WTC11 (cell line): ENCODE results near the gene ZNF521. TPM values are rescaled to one million over a fixed set of nuclear protein-coding genes. Genes with fewer than 3 reads are reported as not detected.

Source experiments
- ATAC-seq: fragments of 200-7000 bp; cut with Tn5 transposase; 2 replicates; pipeline ENCODE4 v1.10.0; 2021; ENCODE audit warnings: mild to moderate bottlenecking, moderate library complexity
- Bru-seq: library from RNA; stranded (reverse); fragments of 400-500 nt; gene quantifications from one replicate; lab custom pipeline; 2021; lab: Mats Ljungman, UMichigan
- CTCF ChIA-PET: fragments of 300-600 bp; sonication (Branson Sonifier 250); formaldehyde crosslinking; loops from one replicate; lab custom pipeline; 2021; ENCODE audit warnings: antibody characterized with exemption; lab: Charles Lee
- POLR2A ChIA-PET: fragments of 350-600 bp; sonication (Branson Sonifier 250); formaldehyde crosslinking; loops from one replicate; lab custom pipeline; 2021; ENCODE audit warnings: antibody characterized with exemption; lab: Charles Lee
- DNase-seq: peaks from one replicate; pipeline ENCODE4 v3.0.0; 2021; ENCODE audit warnings: low spot score
- H3K27ac Mint-ChIP-seq: 2 replicates; pipeline ENCODE4 v1.8.0; 2021; ENCODE audit warnings: mixed read lengths
- H3K27me3 Mint-ChIP-seq: 2 replicates; pipeline ENCODE4 v1.8.0; 2021; ENCODE audit warnings: low read depth, mild to moderate bottlenecking, moderate library complexity, mixed read lengths
- H3K36me3 Mint-ChIP-seq: 2 replicates; pipeline ENCODE4 v1.8.0; 2021; ENCODE audit warnings: mixed read lengths
- H3K4me1 Mint-ChIP-seq: 2 replicates; pipeline ENCODE4 v1.8.0; 2022; ENCODE audit warnings: mixed read lengths
- H3K4me3 Mint-ChIP-seq: 2 replicates; pipeline ENCODE4 v1.8.0; 2021; ENCODE audit warnings: mild to moderate bottlenecking, moderate library complexity, mixed read lengths
- H3K9me3 Mint-ChIP-seq: 2 replicates; pipeline ENCODE4 v1.8.0; 2021; ENCODE audit warnings: mixed read lengths
- ATF6 ChIP-seq: sonication (generic); formaldehyde crosslinking; IDR thresholded peaks from 2 replicates; pipeline ENCODE4 v1.8.1; 2023; ENCODE audit warnings: mild to moderate bottlenecking, missing genetic modification reagents
- E2F1 ChIP-seq: sonication (generic); formaldehyde crosslinking; IDR thresholded peaks from 2 replicates; pipeline ENCODE4 v1.8.0; 2022; ENCODE audit warnings: mild to moderate bottlenecking, missing genetic modification reagents
- E2F5 ChIP-seq: sonication (generic); formaldehyde crosslinking; IDR thresholded peaks from 2 replicates; pipeline ENCODE4 v1.8.1; 2022; ENCODE audit warnings: mild to moderate bottlenecking, moderate library complexity, missing genetic modification reagents
- EMX1 ChIP-seq: fragments of 250-450 bp; sonication (Bioruptor Pico); IDR thresholded peaks from 2 replicates; pipeline ENCODE4 v1.8.0; 2021; ENCODE audit warnings: mild to moderate bottlenecking
- ETV6 ChIP-seq: sonication (generic); formaldehyde crosslinking; IDR thresholded peaks from 2 replicates; pipeline ENCODE4 v1.8.1; 2022; ENCODE audit warnings: mild to moderate bottlenecking, missing genetic modification reagents
- FOXK1 ChIP-seq: sonication (generic); formaldehyde crosslinking; IDR thresholded peaks from 2 replicates; pipeline ENCODE4 v1.8.0; 2022; ENCODE audit warnings: mild to moderate bottlenecking, moderate library complexity, missing genetic modification reagents
- FOXP1 ChIP-seq: sonication (generic); formaldehyde crosslinking; IDR thresholded peaks from 2 replicates; pipeline ENCODE4 v1.8.0; 2022; ENCODE audit warnings: missing genetic modification reagents, mild to moderate bottlenecking, moderate library complexity, borderline replicate concordance
- IRF1 ChIP-seq: sonication (generic); formaldehyde crosslinking; IDR thresholded peaks from 2 replicates; pipeline ENCODE4 v1.8.0; 2023; ENCODE audit warnings: missing genetic modification reagents
- IRF2 ChIP-seq: sonication (generic); formaldehyde crosslinking; IDR thresholded peaks from 2 replicates; pipeline ENCODE4 v1.8.0; 2022; ENCODE audit warnings: low read depth, missing genetic modification reagents, borderline replicate concordance
- KAT7 ChIP-seq: sonication (generic); formaldehyde crosslinking; IDR thresholded peaks from 2 replicates; pipeline ENCODE4 v1.8.1; 2023; ENCODE audit warnings: missing genetic modification reagents, mild to moderate bottlenecking, borderline replicate concordance
- MXD4 ChIP-seq: fragments of 250-450 bp; sonication (Bioruptor Pico); IDR thresholded peaks from 2 replicates; pipeline ENCODE4 v1.8.0; 2021; ENCODE audit warnings: mild to moderate bottlenecking, moderate library complexity, borderline replicate concordance
- MYBL2 ChIP-seq: sonication (generic); formaldehyde crosslinking; IDR thresholded peaks from 2 replicates; pipeline ENCODE4 v1.8.1; 2023; ENCODE audit warnings: mild to moderate bottlenecking, moderate library complexity, missing genetic modification reagents
- NFE2L1 ChIP-seq: sonication (generic); formaldehyde crosslinking; IDR thresholded peaks from 2 replicates; pipeline ENCODE4 v1.8.1; 2023; ENCODE audit warnings: missing genetic modification reagents
- NR2C2 ChIP-seq: sonication (generic); formaldehyde crosslinking; IDR thresholded peaks from 2 replicates; pipeline ENCODE4 v1.8.0; 2022; ENCODE audit warnings: mild to moderate bottlenecking, missing genetic modification reagents
- PRRX2 ChIP-seq: fragments of 250-450 bp; sonication (Bioruptor Pico); IDR thresholded peaks from 2 replicates; pipeline ENCODE4 v1.8.0; 2021; ENCODE audit warnings: mild to moderate bottlenecking
- RORB ChIP-seq: fragments of 250-450 bp; sonication (Bioruptor Pico); IDR thresholded peaks from 2 replicates; pipeline ENCODE4 v1.9.0; 2021; ENCODE audit warnings: mild to moderate bottlenecking
- SMAD3 ChIP-seq: sonication (generic); formaldehyde crosslinking; IDR thresholded peaks from 2 replicates; pipeline ENCODE4 v1.8.0; 2022; ENCODE audit warnings: missing genetic modification reagents, mild to moderate bottlenecking, borderline replicate concordance
- SMAD4 ChIP-seq: sonication (generic); formaldehyde crosslinking; IDR thresholded peaks from 2 replicates; pipeline ENCODE4 v1.8.0; 2022; ENCODE audit warnings: mild to moderate bottlenecking, missing genetic modification reagents
- SOX15 ChIP-seq: fragments of 250-450 bp; sonication (Bioruptor Pico); IDR thresholded peaks from 2 replicates; pipeline ENCODE4 v1.9.0; 2021; ENCODE audit warnings: mild to moderate bottlenecking
- TP53 ChIP-seq: sonication (generic); formaldehyde crosslinking; IDR thresholded peaks from 2 replicates; pipeline ENCODE4 v1.8.1; 2023; ENCODE audit warnings: mild to moderate bottlenecking, missing genetic modification reagents
- ZBTB21 ChIP-seq: sonication (generic); formaldehyde crosslinking; IDR thresholded peaks from 2 replicates; pipeline ENCODE4 v1.8.1; 2023; ENCODE audit warnings: mild to moderate bottlenecking, missing genetic modification reagents, borderline replicate concordance
- ZMAT4 ChIP-seq: fragments of 250-450 bp; sonication (Bioruptor Pico); IDR thresholded peaks from 2 replicates; pipeline ENCODE4 v1.9.0; 2021; ENCODE audit warnings: mild to moderate bottlenecking
- ZNF121 ChIP-seq: sonication (generic); formaldehyde crosslinking; IDR thresholded peaks from 2 replicates; pipeline ENCODE4 v1.8.0; 2023; ENCODE audit warnings: missing genetic modification reagents
- ZNF138 ChIP-seq: sonication (generic); formaldehyde crosslinking; conservative IDR thresholded peaks from 2 replicates; pipeline ENCODE4 v1.8.1; 2022; ENCODE audit warnings: mild to moderate bottlenecking, moderate library complexity, missing genetic modification reagents
- ZNF219 ChIP-seq: sonication (generic); formaldehyde crosslinking; IDR thresholded peaks from 2 replicates; pipeline ENCODE4 v1.8.0; 2023; ENCODE audit warnings: missing genetic modification reagents, mild to moderate bottlenecking, borderline replicate concordance
- ZNF317 ChIP-seq: sonication (generic); formaldehyde crosslinking; IDR thresholded peaks from 2 replicates; pipeline ENCODE4 v1.8.1; 2023; ENCODE audit warnings: low read depth, mild to moderate bottlenecking, moderate library complexity, missing genetic modification reagents, borderline replicate concordance
- ZNF416 ChIP-seq: fragments of 250-450 bp; sonication (Bioruptor Pico); IDR thresholded peaks from 2 replicates; pipeline ENCODE4 v1.9.0; 2021; ENCODE audit warnings: mild to moderate bottlenecking, inconsistent platforms
- ZNF423 ChIP-seq: fragments of 250-450 bp; sonication (Bioruptor Pico); IDR thresholded peaks from 2 replicates; pipeline ENCODE4 v2.1.2; 2022; ENCODE audit warnings: mild to moderate bottlenecking, moderate library complexity
- ZNF512 ChIP-seq: sonication (generic); formaldehyde crosslinking; IDR thresholded peaks from 2 replicates; pipeline ENCODE4 v1.8.1; 2022; ENCODE audit warnings: missing genetic modification reagents, borderline replicate concordance
- long read RNA-seq, 3 experiments: library from RNA in 1 of 3; library from capped mRNA in 1 of 3; library from polyadenylated mRNA in 1 of 3; unstranded in 2 of 3; stranded (forward) in 1 of 3; transcript quantifications; one replicate each; pipeline ENCODE4 v2.0.0, GENCODE V29; 2021
- total RNA-seq: library from RNA; stranded (reverse); gene quantifications from 3 replicates; pipeline ENCODE4 v1.2.3, GENCODE V29; 2021

ZNF521 gene
- 13.8 to 16.9 TPM (median 15.3 TPM) in 3 replicates for total RNA-seq
- Bru-seq, nascent RNA = percentile 70 among the genes with signal in this experiment
- long read RNA-seq, experiment 1, full-length matches to known transcripts = 12 of 39 reads
- long read RNA-seq, experiment 1, partial matches to known transcripts = 16 of 39 reads
- long read RNA-seq, experiment 1, other reads (novel, unspliced or antisense) = 11 of 39 reads
- long read RNA-seq, experiment 2, full-length matches to known transcripts = 3 of 5 reads
- long read RNA-seq, experiment 2, partial matches to known transcripts = 1 of 5 reads
- long read RNA-seq, experiment 2, other reads (novel, unspliced or antisense) = 1 of 5 reads
- long read RNA-seq, experiment 3 = 0 reads

GRCh38 chr18:25351777-25352628, at the start of gene ZNF521:
TSS of gene ZNF521 (minus strand) at chr18:25352166. CDS start at chr18:25350946, 1,220 bp downstream.
- peaks cover 18% of the 10 kb centered on the region for H3K4me1 Mint-ChIP-seq
- POLR2A ChIA-PET = no interaction called here
- peak within 1 kb of the TSS; percentile 97 for H3K4me3 Mint-ChIP-seq
- H3K27ac Mint-ChIP-seq = peak within 1 kb of the TSS; percentile 82
- no peaks in the 10 kb centered on the region for H3K36me3 Mint-ChIP-seq
- ATAC-seq (peak; percentile 78), DNase-seq (peak; percentile 79)
- H3K27me3 Mint-ChIP-seq = peaks cover 42% of the 10 kb centered on the region
- CTCF ChIA-PET = interaction anchor here (0.7 to 1.1 kb wide), 6 partner anchors 28 to 1328 kb away, joined by 3 to 7 read pairs (median 4); no protein-coding TSS in a partner anchor
- H3K9me3 Mint-ChIP-seq = no peaks in the 10 kb centered on the region
- TF ChIP-seq MYBL2 = no peak
- no peak for TF ChIP-seq ZBTB21 (CRISPR knock-in tag)
- no peak for TF ChIP-seq FOXK1 (CRISPR knock-in tag)
- no peak for TF ChIP-seq ZNF138 (CRISPR knock-in tag)
- peak; percentile 56; the same call in 1 of the 2 replicates for TF ChIP-seq E2F5 (CRISPR knock-in tag)
- TF ChIP-seq NFE2L1 (CRISPR knock-in tag) = no peak
- no peak for TF ChIP-seq E2F1 (CRISPR knock-in tag)
- no peak for TF ChIP-seq SMAD4 (CRISPR knock-in tag)
- TF ChIP-seq FOXP1 = 0 out of 2 replicates have a peak, but pooled peaks have one; percentile 57
- no peak for TF ChIP-seq ATF6 (CRISPR knock-in tag)
- 0 out of 2 replicates have a peak, but pooled peaks have one; percentile 63 for TF ChIP-seq TP53 (CRISPR knock-in tag)
- no peak for TF ChIP-seq EMX1 (CRISPR knock-in tag)
- no peak for TF ChIP-seq IRF1 (CRISPR knock-in tag)
- no peak for TF ChIP-seq IRF2 (CRISPR knock-in tag)
- TF ChIP-seq KAT7 (CRISPR knock-in tag) = peak; percentile 50; the same call in 1 of the 2 replicates
- no peak for TF ChIP-seq NR2C2 (CRISPR knock-in tag)
- TF ChIP-seq ZNF317 = no peak
- no peak for TF ChIP-seq RORB (CRISPR knock-in tag)
- TF ChIP-seq ETV6 = peak; percentile 61
- no peak for TF ChIP-seq SOX15 (CRISPR knock-in tag)
- TF ChIP-seq PRRX2 (CRISPR knock-in tag) = no peak
- no peak for TF ChIP-seq ZNF416
- no peak for TF ChIP-seq ZMAT4
- TF ChIP-seq ZNF512 (CRISPR knock-in tag) = no peak
- TF ChIP-seq ZNF121 (CRISPR knock-in tag) = no peak
- TF ChIP-seq SMAD3 (CRISPR knock-in tag) = no peak
- TF ChIP-seq MXD4 (CRISPR knock-in tag) = no peak
- TF ChIP-seq ZNF219 = no peak
- no peak for TF ChIP-seq ZNF423 (CRISPR knock-in tag)
